IPS-18a (cell line): Measurements from ENCODE around the gene ASF1B.

ENCODE experiments used
- H3K27ac ChIP-seq: one replicate; pipeline ENCODE4 v1.5.1; 2013; ENCODE audit warnings: low read length
- H3K27me3 ChIP-seq: one replicate; pipeline ENCODE4 v1.6.1; 2013; ENCODE audit warnings: mild to moderate bottlenecking, low read length; ENCODE audit not compliant: control insufficient read depth, insufficient read depth
- H3K36me3 ChIP-seq: one replicate; pipeline ENCODE4 v1.6.1; 2013; ENCODE audit warnings: low read depth, low read length; ENCODE audit not compliant: control insufficient read depth
- H3K4me1 ChIP-seq: one replicate; pipeline ENCODE4 v1.6.1; 2013; ENCODE audit warnings: low read depth, low read length; ENCODE audit not compliant: control insufficient read depth
- H3K4me3 ChIP-seq: one replicate; pipeline ENCODE4 v1.5.1; 2013; ENCODE audit warnings: low read length
- H3K9ac ChIP-seq: one replicate; pipeline ENCODE4 v1.6.1; 2013; ENCODE audit warnings: mild to moderate bottlenecking, low read length, moderate library complexity
- H3K9me3 ChIP-seq: one replicate; pipeline ENCODE4 v1.6.1; 2013; ENCODE audit warnings: low read depth, low read length; ENCODE audit not compliant: control insufficient read depth

ASF1B gene

DNA sequence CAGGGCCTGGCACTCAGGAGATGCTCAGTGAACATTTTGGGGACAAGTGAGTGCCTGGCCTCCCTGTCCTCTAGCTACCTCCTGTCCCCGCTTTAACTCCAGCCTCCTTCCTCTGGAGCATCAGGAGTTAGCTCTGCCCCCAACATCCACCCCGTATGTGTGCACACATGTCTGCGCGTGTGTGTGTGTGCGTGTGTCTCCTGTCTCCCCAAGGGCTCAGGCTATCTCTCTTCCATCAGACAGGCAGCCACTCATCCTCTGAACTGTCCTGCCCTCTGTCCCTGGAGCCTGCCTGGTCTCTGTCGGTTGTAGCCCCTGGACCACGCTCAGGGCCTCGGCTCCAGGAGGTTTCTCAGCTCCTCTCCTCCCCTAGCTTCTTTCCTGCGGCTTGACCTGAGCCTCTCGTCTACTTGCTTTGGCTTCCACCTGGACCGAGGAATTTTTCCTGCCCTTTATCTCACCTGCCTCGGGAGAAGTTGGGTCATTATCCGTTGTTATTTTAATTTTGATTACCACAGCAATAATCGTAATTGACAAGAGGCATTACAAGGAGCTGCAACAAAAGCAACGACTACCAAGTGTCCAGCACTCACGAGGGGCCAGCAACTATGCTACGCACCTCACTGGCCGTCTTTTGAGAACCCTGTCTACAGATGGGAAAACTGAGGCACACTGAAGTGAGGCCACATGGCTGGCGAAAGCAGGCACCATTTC lies 32.0 kb upstream of the ASF1B start:
- H3K36me3 ChIP-seq = peaks cover 52% of the 10 kb centered on the region
- H3K4me1 ChIP-seq = no peaks in the 10 kb centered on the region
- no peak overlapping the region for H3K4me3 ChIP-seq
- H3K9ac ChIP-seq = no peak overlapping the region
- H3K27ac ChIP-seq = no peak overlapping the region
- H3K27me3 ChIP-seq = no peaks in the 10 kb centered on the region
- H3K9me3 ChIP-seq = no peaks in the 10 kb centered on the region

DNA sequence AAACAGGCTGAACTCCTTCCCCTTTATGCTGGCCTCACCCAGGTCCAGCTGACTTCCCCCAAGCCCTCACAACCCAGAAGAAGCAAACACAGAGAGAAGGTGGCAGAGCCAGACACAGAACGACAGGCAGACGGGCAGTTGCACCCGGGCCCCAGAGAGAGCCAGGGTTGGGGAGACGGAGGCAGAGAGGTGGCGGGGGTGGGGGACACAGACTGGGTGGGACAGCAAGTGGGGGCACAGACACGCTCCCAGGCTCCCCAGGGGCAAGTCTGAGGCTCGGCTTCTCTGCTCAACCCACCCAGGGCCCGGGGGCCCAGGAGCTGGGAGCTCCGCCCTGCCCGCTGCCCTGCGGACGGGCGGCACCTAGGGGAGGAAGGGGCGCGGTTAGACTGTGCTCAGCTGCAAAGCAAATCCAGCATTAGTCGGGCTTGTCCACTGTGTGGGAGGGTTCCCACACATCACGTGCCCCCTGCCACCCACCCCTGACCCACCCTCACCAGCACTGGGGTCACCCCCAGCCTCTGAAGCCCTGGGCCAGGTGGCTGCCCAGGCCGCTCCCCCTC lies 31.3 kb upstream of the ASF1B start:
- H3K9ac ChIP-seq = no peak overlapping the region
- H3K36me3 ChIP-seq = peaks cover 47% of the 10 kb centered on the region
- H3K27me3 ChIP-seq = no peaks in the 10 kb centered on the region
- H3K4me3 ChIP-seq = no peak overlapping the region
- H3K27ac ChIP-seq = no peak overlapping the region
- no peaks in the 10 kb centered on the region for H3K9me3 ChIP-seq
- H3K4me1 ChIP-seq = no peaks in the 10 kb centered on the region

DNA sequence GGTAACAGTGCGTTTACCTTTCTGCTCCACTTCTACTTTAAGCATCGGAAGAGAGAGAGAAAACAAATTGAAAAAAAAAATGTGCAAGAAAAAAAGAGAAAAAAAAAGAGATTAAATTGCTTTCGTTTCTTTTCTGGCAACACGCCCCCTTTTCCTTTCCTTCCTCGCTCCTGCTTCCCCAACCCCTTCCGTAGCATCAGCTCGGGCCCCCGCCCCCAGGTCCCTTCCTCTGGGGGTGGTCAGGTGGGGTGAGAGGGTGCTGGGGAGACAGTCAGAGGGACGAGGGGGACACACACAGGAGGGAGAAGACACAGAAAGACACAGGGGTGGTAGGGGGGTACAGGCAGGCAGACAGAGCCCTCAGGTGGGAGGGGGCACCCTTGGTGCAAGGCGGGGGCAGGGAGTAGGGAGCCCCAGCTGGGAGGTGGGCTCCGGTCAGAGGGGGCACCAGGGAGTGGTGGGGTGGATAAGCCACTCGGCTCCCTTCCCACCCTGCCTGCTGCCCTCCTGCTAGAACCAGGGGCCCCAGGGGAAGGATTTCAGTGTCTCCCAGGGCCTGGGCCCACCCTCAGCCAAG lies 30.7 kb upstream of the ASF1B start:
- Histone ChIP-seq H3K9me3 (no peaks in the 10 kb centered on the region), H3K27me3 (no peaks in the 10 kb centered on the region), H3K9ac (no peak overlapping the region), H3K4me3 (no peak overlapping the region), H3K36me3 (peaks cover 50% of the 10 kb centered on the region), H3K27ac (no peak overlapping the region), H3K4me1 (no peaks in the 10 kb centered on the region)

DNA sequence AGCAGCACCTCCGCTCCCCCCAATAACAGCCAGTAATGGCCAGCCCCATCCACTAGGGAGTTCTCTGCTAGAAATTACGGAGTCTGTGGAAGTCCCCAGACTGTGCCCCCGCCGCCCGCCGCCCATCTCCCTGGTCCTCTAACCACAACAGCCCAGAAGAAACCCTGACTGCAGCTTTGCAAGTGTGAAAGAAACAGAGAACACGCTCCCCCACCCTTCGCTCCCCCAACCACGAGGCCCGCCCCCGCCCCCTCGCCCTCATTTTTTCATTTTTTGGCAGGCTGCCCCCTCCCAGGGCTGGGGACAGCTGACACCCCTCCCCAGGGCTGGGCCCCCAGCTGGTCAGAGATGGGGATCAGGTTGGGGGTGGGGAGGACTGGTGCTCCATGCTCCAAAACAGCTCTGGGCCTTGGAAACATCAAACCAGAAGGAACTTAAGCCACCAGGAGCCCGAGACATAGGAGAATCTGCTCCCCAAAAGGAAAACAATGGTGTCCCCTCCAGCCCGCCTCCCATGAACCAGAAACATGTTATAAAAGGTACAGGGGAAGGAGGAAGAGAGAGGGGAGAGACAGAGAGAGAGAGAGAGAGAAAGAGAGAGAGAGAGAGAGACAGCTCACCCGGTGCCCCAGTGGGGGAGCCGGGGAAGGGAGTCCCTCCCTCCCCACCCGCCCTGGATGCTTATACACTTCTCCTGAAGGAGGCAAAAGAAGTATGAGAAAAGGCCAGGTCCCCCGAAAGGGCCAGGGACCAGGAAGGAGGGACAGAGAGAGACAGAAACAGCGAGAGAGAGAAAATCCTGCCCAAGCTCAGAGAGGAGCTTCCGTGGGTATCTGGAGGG lies 29.8 kb upstream of the ASF1B start:
- H3K27ac ChIP-seq = no peak overlapping the region
- H3K4me3 ChIP-seq = no peak overlapping the region
- no peaks in the 10 kb centered on the region for H3K4me1 ChIP-seq
- H3K9ac ChIP-seq = no peak overlapping the region
- H3K36me3 ChIP-seq = peaks cover 50% of the 10 kb centered on the region
- H3K9me3 ChIP-seq = no peaks in the 10 kb centered on the region
- H3K27me3 ChIP-seq = no peaks in the 10 kb centered on the region

DNA sequence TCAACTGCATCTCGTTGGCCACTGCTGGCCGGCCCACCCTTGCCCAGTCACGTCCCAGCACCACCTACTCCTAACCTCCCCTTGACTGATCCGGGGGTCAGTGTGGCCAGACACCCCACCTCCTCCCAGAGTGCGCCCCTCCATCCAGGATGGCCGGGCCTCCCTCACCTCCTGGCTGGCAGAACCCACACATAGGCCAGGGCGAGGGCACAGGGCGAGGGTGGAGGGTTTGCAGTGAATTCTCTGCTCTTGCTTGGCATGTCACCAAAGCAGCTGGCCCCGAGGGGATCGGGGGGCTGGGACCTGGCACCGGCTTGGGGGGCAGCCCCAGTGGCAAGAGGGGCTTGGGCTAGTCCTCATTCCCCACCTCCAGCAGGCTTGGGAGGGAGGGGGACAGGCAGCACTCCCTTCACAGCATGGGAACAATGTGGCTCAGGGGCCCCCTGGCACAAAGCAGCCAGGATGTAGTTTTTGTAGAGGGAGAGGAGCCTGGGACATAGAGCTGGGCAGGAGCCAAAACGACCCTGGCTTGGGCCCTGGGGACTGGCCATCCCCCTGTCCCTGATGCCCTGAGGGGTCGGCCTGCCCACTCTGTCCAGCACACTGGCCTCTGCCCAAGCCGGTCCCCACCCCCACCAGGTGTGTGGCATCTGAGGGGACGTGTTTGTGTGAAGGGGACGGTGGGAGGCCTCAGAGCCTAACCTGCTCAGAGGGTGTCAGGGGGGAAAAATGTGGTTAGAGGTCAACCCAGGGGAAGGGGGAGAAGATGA lies 28.5 kb upstream of the ASF1B start:
- Histone ChIP-seq H3K27me3 (no peaks in the 10 kb centered on the region), H3K4me1 (no peaks in the 10 kb centered on the region), H3K9me3 (no peaks in the 10 kb centered on the region), H3K36me3 (peaks cover 37% of the 10 kb centered on the region), H3K4me3 (no peak overlapping the region), H3K27ac (no peak overlapping the region), H3K9ac (no peak overlapping the region)

DNA sequence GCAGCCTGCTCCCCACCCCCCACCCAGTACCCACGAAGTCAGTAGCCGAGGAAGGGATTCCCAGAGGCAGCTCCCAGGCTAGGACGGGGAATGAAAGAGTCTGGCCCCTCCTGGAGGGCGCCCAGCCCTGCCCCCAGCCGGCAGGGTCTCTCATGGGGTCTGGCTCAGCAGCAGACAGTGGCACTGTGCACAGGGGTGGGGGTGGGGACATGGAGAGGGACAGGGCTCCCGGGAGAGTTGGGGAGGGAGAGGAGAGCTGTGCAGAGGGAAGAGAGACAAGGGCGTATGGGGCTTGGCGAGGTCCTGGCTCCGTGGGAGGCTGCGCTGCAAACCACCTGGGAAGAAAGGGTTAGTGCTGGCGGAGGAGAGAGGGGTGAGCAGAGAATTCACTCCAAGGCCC lies 27.7 kb upstream of the ASF1B start:
- Histone ChIP-seq H3K9ac (no peak overlapping the region), H3K27ac (no peak overlapping the region), H3K4me3 (no peak overlapping the region), H3K4me1 (no peaks in the 10 kb centered on the region), H3K9me3 (no peaks in the 10 kb centered on the region), H3K27me3 (no peaks in the 10 kb centered on the region), H3K36me3 (peaks cover 35% of the 10 kb centered on the region)

DNA sequence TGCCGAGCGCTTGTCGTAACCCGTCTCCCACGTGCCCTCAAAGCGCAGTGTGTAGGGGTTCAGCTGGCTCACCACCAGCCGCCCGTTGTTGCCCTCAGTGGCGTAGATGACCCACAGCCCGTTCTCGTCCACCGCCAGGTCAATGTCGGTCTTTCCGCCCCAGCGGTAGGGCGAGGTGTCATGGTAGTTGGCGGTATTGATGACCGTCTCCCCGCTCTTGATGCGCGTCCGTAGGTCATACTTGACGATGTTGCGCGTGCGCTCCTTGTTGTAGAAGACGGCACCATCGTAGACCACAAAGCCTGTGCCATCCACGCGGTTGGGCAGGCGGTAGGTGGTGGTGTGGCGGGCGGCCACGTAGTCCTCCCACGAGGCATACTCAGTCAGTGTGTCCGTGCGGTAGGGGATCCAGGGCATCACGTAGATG lies 26.5 kb upstream of the ASF1B start:
- Histone ChIP-seq H3K27ac (no peak overlapping the region), H3K27me3 (no peaks in the 10 kb centered on the region), H3K4me1 (no peaks in the 10 kb centered on the region), H3K4me3 (no peak overlapping the region), H3K36me3 (peaks cover 39% of the 10 kb centered on the region), H3K9ac (no peak overlapping the region), H3K9me3 (no peaks in the 10 kb centered on the region)

DNA sequence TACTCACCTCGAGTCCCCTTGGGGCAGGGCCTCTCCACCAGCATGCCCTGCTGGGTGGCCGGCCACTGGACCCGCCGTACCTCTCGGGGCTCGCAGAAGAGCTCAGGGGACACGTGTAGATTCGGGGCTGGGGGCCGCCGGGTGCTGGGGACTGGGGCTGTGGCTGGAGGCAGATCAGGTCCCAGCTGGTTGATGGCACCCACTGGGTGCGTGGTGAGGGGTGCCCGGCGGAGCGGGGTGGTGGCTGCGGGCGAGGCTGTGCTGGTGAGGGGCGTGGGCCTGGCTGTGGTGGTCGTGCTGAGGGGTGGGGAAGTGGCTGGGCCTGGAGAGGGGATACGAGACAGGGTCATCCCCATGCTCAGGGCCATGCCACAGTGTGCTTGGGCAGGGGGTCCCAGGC lies 24.9 kb upstream of the ASF1B start:
- Histone ChIP-seq H3K4me1 (no peaks in the 10 kb centered on the region), H3K9me3 (no peaks in the 10 kb centered on the region), H3K4me3 (no peak overlapping the region), H3K27ac (no peak overlapping the region), H3K27me3 (no peaks in the 10 kb centered on the region), H3K36me3 (peaks cover 47% of the 10 kb centered on the region), H3K9ac (no peak overlapping the region)

DNA sequence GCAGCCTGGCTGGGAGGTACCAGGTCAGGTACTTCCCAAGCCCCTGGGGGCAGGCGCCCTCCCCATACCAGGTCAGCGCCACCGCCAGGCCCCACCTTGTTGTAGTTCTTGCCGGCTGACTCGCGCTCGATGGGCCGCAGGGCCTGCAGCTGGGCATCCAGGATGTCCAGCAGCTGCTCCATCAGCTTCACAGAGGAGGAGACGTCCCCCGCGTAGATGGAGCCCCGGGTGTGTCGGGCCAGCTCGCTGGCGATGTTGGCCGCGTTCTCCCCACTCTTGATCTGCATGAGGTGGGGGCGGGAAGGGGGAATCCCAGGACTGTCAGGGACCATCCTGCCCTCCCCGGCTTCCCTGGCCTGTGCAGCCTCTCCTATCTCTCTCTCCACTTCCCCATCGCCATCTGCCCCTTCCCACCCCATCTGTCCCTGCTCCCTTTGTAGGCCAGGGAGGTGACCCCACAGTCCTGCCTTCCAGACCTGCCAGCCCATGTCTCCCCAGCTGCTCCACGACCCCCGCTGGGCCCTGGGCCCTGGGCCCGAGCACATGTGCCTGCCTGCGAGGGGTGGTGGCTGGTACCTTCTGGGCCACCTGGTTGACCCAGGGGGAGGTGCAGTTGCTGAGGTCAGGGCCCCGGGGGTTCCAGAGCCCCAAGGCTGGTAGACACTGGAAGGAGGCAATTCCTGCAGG lies 23.8 kb upstream of the ASF1B start:
- Histone ChIP-seq H3K27ac (no peak overlapping the region), H3K9ac (no peak overlapping the region), H3K36me3 (peaks cover 57% of the 10 kb centered on the region)

DNA sequence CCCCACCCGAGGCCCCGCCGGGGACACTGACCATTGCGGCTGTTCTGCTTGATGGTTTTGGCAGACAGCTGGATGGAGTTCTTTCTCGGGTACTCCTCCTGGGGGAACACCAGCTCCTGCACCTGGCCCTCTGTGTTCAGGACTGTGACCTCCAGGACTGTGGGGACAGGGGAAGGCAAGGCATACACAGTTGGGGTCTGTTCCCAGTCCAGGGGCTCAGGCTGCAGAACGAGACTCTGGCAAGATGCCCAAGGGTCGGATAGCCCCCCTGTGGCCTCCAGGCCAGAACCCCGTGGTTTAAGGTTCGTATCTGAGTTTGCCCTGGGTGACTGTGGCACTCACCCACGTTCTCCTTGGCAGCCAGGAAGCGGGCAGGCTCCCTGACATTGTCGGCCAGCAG lies 22.7 kb upstream of the ASF1B start:
- peaks cover 62% of the 10 kb centered on the region for H3K36me3 ChIP-seq
- no peaks in the 10 kb centered on the region for H3K9me3 ChIP-seq
- H3K27ac ChIP-seq = no peak overlapping the region

More for the DNA sequence above, 23.8 kb upstream of the ASF1B start:
- Histone ChIP-seq H3K4me3 (no peak overlapping the region), H3K27me3 (no peaks in the 10 kb centered on the region), H3K9me3 (no peaks in the 10 kb centered on the region), H3K4me1 (no peaks in the 10 kb centered on the region)

More for the DNA sequence above, 22.7 kb upstream of the ASF1B start:
- H3K4me3 ChIP-seq = no peak overlapping the region
- H3K4me1 ChIP-seq = no peaks in the 10 kb centered on the region
- no peak overlapping the region for H3K9ac ChIP-seq
- H3K27me3 ChIP-seq = no peaks in the 10 kb centered on the region
